NCI-H2107 treated with DMSO at 0.1 percent for 48 hours (cell line): Measurements from ENCODE around the gene PREPL.
"Not testable (repeated sequence)": the region's sequence is repeated elsewhere in the genome, so short reads cannot be mapped to it uniquely, and the experiment has no call there.

Source experiments
- DNase-seq: peaks from one replicate; lab custom pipeline; 2025; ENCODE audit not compliant: unreplicated experiment; lab: John Stamatoyannopoulos, UW

The PREPL gene

DNA sequence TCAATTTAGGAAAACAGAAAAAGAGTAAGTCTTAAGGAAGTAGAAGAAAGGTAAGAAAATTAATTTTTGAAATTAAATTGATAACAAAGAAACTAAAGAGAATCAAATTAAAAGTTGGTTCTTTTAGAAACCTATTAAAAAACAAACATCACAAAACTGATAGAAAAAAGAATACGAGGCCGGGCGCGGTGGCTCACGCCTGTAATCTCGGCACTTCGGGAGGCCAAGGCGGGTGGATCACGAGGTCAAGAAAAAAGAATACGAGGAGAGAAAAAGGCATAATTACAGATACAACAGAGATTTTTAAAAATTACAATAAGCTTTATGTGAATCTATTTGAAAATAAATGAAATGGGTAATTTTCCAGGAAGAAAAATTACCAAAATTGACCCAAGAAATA is 11.8 kb downstream of the PREPL start:
- DNase-seq, result no peak

DNA sequence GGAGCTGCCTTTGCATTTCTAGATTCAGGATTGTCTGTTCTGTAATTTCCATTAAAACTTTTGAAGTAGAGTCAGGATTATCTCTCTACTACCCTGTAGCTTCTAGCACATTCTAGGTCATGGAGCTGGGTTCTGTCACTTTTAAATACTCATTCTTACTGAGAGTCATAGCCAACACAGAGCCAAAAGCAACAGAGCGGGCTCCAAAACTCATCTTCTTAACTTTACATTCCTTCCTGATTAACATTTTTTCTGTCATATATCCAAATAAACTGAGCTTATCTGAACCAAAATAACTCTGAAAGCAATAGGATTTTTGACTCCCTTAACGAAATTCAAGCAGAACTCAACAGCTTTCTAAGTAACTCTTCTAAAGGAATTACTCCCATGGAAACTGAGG is 12.9 kb downstream of the PREPL start:
- DNase-seq, result no peak

DNA sequence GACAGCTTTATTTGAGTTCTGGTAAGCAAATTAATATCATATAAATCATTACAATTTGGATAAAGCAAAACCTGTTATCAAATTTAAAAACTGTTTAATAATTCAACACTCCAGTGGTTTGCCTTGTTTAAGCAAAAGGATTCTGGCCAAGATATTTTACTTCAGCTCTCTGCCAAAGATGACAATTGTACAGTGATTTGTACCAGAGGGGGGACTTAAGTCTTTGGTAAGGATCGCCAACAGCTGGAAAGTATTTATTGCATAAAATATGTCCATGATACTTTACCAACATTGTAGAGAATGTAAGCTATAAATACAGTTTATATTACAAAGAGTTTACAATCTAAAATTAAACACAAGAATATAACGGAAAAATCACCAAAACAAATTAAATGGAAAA is 13.8 kb downstream of the PREPL start:
- no peak for DNase-seq

DNA sequence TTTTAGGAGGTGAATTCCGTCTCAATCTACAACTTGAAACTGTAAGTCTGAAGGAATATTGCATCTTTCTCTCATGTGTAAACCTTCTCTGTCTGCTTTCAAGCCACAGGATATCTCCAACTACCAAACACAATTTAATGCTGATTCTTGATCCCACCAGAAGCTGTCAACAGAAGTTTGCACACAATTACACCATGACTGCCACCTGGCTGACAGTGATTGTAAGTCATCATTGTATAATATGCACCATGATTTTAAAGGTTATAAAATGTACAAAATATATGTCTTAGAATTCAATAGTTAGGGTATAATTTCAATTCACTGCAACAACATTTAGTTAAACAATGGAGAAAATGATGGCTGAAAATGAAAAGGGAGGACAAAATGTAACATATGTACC is 18.4 kb downstream of the PREPL start:
- DNase-seq, result peak; percentile 10

DNA sequence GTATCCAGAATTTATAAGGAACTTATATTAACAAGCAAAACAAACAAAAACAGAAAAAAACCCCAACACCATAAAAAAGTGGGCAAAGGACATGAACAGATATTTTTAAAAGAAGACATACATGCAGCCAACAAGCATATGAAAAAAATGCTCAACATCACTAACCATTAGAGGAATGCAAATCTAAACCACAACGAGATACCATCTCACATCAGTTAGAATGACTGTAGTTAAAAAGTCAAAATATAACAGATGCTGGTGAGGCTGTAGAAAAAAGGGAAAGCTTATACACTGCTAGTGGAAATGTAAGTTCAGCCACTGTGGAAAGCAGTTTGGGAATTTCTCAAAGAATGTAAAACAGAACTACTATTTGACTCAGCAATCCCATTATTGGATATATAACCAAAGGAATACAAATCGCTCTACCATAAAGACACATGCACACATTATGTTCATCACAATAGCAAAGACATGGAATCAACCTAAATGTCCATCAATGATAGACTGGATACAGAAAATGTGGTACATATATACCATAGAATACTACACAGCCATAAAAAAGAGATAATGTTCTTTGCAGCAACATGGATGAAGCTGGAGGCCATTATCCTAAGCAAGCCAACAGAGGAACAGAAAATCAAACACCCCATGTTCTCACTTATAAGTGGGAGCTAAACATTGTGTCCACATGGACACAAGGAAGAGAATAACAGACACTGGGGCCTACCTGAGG is 25.3 kb downstream of the PREPL start:
- no peak for DNase-seq

DNA sequence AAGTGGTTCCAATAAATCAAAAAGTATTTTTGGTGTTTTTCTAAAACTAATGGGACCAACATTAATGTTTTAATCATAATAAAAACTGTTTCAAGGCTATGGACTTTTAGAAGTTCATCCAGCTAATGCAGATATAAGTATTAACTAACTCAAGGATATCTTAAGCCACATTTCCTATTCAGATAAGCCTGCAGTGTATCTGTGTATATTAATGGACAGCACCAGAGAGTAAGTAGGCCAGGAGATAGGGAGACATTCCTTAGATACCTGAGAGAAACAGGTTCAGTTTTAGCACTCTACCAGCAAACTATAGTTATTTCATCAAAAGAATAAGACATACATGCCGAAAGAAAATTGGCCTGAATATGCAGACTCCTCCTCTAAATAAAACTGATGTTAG is 27.3 kb downstream of the PREPL start:
- no peak for DNase-seq

DNA sequence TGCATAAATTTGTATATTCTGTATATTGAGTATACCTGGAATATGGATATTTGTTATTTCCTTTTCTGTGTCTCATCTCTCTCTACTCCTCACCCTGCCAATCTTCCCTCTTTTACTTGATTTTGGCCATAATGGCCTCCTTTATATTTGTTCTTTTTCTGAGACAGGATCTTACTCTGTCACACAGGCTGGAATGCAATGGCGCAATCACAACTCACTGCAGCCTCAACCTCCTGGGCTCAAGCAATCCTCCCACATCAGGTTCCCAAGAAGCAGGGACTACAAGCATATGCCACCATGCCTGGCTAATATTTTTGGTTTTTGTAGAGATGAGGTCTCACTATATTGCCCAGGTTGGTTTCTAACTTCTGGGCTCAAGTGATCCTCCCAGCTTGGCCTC is 30.5 kb downstream of the PREPL start:
- no peak for DNase-seq

DNA sequence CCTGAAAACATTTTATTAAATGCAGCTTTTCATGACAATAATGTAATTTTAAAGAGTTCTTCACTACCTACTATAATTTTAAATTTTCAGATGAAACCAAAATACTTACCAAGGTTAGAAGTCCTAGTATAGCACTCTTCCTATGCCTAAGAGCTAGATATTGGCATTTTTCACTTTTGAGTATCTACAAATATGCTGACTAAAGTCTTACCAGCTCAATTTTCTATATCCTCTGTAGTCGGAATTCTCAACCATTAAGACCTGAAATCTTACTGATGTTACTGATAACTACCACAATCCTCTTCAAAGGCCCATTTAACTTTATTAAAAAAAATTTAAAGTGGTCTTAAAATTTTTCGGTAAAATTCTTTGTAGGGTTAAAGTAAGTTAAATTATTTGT is 32.0 kb downstream of the PREPL start:
- no peak for DNase-seq

DNA sequence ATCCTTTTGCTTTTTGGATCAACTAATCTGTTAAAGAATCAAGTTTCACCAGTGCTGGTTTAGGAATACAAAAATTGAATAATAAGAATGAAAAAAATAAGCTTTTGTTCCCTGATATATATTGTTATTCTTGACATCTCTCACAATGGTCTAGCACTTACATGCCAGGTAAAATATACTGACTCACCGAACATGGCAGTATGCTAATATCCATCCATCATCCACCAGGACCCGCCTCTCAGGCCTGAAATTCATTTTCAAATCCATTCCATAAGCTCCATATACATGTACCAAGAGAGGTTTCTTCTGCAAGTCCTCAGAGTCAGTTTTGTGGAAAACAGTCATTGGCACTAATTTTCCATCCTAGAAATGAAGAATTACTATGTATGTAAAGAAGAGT is 32.5 kb downstream of the PREPL start:
- DNase-seq, result no peak

DNA sequence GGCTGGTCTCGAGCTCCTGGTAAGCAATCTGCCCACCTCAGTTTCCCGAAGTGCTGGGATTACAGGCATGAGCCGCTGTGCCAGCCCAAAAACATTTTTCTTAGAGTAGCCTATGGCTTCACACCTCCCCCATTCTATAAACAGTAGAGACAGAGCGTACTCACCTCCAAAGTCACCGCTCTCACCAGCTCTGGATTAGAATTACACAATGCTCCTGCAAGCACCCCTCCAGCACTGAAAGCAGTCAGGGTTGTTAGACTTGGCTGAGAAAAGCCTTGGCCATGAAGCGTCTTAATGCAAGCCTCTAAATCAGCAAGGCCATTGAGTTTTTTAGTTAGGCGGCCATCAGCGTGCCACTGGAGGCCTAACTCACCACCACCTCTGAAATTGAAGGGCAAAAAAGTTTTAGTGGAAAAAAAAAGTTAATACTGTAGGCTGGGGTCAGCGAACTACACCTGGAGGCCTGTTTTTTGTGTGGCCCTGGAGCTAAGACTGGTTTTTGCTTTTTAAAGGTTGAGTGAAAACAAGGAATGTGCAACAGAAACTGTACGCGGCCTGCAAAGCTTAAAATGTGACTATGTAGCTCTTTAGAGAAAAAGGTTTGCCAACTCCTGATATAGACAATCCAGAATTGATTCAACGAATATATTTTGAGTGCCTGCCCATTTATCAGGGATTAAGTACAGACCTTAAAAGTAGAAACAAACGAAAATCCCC is 34.6 kb downstream of the PREPL start:
- no peak for DNase-seq

DNA sequence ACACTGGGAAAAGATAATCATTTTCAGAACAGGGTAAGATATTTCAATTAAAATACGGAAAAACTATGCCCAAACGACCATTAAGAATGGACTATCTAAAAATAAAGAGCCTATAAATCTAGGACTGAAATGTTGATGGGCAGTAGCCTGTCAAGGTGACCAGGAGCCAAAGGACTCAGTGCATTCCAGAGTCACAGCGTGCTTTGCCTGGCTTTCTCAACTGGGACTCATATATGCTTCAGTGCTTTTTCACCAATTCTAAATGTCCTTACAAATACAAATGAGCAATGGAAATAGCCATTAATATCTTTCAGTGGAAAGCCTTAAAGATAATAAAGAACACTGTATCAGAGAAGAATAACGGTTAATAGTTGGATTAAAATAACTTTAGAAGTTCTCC is 35.4 kb downstream of the PREPL start:
- DNase-seq, result no peak

DNA sequence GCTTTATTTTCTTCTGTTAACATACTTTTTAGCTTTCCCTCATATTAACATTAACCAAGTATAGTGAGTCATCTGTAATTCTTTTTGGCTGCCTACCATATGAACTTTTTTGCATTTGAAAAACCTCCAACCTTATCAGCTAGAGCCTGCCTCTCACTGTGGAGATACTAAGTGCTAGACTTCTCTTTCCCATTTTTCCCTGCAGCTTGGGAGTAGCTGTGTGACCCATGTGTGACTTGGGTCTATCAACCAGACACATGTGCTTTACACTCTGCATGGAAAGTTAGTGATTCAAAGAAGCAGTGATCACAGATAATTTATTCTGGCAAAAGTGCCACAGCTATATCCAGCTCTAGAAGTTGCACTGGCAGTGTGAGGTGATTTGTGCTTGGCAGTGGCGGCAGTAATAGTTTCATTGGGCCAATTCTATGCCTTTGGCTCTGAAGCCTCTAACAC is 36.3 kb downstream of the PREPL start:
- DNase-seq, result no peak

DNA sequence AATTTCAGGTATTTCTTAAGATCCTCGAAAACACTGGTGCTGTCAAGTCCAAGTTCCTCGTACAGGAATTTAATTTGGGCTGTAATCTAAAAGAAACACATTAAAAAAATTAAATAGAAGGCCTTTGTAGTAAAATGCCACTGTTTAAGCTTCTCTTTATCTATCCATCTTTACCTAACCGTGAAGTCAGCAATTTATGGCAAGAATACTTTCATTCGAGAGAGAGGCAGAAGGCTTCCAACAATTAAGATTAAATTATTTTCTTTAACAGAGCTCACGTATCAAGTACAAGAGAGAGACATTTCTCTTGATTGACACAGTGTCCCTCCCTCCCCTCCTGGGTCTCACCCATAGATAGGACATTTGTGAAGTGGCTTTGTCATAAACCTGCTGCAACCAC is 39.9 kb downstream of the PREPL start:
- DNase-seq, result no peak

DNA sequence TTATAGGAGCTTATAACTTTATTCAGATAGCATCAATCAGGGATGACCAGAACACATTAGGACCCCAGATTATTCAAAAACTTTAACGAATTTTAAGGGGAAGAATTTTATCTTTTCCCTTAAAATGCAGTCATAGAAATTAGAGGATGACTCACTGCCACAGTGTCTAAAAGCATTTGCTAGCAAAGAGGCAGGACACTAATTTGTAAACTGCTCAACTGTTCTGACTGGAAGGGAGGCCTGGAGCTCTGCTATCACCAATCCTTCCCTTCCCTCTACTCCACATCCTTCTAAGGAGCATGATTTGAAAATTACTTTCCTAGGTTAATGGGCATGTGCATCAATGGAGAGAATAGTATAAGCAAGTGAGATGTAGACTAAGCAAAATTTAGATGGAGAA is 40.5 kb downstream of the PREPL start:
- no peak for DNase-seq

DNA sequence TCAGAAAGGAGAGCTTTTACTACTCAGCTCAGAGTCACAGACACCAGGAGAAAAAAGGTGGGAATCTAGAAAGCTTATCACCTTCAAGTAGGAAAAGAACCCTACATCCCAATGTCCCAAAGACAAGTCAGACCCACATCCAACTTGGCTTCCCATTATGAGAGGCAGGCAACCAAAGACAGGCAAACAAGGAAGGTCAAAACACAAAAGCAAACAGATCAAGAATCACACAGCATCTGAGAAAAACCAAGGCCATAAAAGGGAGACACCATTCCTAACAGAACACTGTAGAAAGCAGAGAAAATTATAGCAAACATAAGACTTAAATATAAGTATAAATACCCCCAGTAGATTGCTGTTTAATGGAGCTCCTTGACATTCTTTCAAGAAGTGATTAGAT is 45.3 kb downstream of the PREPL start:
- no peak for DNase-seq

DNA sequence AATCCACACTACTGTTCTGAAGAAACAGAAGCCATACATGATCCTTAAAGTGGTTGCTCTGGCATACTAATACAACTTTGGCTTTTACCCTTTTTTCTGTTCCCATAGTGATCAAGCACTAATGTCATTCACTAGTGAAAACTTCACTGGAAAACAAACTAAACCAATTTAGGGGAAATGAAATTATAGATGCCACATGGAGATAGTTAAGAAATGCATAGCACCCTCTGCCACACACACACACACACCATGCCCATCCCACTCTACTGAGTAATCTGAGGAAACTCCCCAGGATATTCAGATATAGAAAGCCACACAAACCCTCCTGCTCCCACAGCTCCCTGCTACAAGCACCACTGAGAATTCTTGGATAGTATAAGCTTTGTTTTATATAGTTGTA is 46.9 kb downstream of the PREPL start:
- no peak for DNase-seq

DNA sequence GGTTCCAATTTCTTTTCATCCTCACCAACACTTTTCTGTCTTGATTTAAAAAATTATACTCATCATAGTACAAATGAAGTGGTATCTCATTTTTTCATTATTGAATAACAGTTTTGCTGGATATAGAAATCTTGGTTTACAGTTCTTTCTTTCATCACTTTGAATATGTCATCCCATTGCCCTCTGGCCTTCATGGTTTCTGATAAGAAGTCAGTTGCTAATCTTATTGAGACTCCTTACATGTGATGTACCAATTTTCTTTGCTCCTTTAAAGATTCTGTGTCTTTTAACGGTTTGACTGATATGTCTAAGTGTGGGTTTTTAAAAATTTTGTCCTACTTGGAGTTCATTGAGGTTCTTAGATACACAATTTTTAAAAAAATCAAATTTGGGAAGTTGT is 51.0 kb downstream of the PREPL start:
- no peak for DNase-seq

DNA sequence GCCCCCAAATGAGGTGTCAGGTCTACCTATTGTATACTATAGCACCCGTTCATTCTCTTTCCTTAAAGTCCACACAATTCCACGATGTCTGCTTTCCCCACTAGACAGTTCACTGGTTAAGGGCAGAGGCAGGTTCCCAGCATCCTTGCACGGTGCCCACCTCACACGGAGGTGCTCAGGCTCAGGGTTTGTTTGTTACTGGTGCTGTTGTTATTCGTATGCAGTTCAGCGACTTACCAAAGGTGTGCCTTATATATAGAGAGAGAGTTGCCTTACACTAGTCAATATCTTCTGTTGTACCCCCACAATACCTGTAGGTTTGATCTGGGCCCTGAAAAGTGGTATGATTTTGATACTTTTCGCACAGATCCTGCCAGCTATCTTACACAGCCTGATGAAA is 55.4 kb downstream of the PREPL start:
- DNase-seq, result no peak

DNA sequence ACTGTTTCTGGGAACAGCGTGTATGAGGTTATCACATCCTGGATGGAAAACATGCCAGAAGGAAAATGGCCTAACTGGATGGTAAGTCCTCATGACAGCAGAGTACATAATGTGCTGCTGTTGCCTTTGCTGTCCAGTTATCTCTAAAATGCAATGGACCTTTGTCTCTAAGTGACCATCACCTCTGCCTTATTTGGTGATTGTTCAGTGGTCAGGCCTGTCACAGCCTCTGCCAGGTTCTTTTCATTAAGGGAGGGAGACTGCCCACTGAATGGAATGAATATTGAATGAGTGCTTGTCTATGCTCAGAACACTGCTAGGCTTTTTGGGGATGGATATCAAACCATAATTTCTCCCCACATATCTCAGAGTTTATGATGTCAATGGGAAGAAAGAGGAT is 57.0 kb downstream of the PREPL start:
- no peak for DNase-seq

DNA sequence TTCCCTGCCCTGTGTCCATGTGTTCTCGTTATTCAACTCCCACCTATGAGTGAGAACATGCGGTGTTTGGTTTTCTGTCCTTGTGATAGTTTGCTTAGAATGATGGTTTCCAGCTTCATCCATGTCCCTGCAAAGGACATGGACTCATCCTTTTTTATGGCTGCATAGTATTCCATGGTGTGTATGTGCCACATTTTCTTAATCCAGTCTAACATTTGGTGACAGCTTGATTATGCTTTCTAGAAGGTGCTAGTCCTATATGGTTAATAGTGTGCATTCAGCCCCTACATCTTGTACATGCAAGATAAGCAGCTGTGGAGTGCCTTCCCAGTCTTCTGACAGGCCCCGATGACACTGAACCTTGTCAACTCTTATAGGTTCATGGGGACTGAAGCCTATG is 57.5 kb downstream of the PREPL start:
- DNase-seq, result not testable (repeated sequence)

DNA sequence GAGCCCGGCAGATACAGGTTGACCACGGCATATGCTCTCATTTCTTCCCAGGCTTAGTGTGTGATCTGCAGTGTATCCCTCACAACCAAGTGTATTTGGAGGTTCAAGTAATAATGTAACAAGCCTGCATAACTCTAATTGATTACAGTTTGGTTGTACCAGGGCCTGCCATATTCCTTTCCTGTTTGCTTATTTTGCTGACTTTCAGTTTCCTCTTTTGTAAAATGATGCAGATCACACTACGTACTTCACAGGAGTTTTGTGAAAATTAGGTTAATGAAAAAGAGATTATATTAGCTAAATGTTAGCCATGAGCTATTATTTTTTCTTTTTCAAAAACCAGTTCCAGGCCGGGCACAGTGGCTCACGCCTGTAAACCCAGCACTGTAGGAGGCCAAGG is 60.2 kb downstream of the PREPL start:
- no peak for DNase-seq

DNA sequence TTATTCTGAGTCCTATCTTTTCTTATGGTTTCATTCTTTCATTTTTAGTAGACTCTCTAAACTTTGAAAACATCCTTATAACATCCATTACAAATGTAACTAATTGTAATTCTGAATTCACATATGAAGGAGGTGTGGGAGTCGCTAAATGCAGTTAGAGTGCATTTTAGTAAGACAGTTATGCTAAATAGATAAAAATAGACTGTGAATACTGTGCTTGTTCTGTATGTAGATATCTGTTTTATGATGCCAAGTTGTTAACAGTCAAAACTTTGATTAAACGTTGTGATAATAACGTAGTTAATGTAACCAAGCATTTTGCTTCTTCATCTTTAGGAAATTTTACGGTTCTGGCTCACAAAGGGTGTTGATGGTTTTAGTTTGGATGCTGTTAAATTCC is 61.7 kb downstream of the PREPL start:
- DNase-seq, result no peak

DNA sequence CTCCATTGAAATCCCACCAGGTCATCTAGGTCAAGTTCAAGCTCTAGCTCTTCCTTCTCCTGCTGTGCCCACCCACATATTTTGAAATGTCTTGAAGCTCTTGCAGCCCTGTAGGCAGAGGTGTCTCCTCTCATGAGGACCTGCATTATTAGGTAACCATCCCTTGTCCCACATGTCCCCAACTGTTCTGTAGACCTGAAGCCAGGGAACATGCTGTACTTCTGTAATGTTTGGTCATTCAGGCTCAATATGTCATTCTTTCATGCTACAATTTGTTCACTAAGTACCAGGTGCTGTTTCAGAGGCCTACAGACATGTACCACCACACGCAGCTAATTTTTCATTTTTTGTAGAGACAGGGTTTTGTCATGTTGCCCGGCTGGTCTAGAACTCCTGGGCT is 63.9 kb downstream of the PREPL start:
- no peak for DNase-seq
